Cardiac septum (tissue), 1 donor: ENCODE data around the gene PROZ. TPM values are rescaled to one million over a fixed set of nuclear protein-coding genes. Genes with fewer than 3 reads are reported as not detected.
A peak's percentile ranks its signal among the peaks of the same experiment; 100 is the strongest.

ENCODE experiments used
- DNase-seq: peaks from one replicate; pipeline ENCODE4 v3.0.0-alpha.2; 2020; ENCODE audit warnings: low spot score
- intact Hi-C: fragments of 100-400 bp; cut with DNase I; formaldehyde crosslinking; loops from one replicate; pipeline ENCODE4 v1.14.0; 2022
- total RNA-seq: library from RNA; stranded (reverse); fragmentation: NEBNext Ultra II Directional; extraction: Animal tissue kit (Norgen Biotek cat#: 25700); gene quantifications from one replicate; pipeline ENCODE4 v1.2.1, GENCODE V29; 2021
- donor health status: DM: no; HTN: no; CAD: no.

The PROZ gene
- total RNA-seq, 1 donor from 2014 or later: not detected

- DNase-seq: no peak
- intact Hi-C loops: no loop called here
These were observed 33.8 kb downstream of the PROZ start for GRCh38 chr13:113192279-113192678.

- no peak for DNase-seq
- intact Hi-C loops: no loop called here
These were observed 34.5 kb downstream of the PROZ start for GRCh38 chr13:113192902-113193301.

DNA sequence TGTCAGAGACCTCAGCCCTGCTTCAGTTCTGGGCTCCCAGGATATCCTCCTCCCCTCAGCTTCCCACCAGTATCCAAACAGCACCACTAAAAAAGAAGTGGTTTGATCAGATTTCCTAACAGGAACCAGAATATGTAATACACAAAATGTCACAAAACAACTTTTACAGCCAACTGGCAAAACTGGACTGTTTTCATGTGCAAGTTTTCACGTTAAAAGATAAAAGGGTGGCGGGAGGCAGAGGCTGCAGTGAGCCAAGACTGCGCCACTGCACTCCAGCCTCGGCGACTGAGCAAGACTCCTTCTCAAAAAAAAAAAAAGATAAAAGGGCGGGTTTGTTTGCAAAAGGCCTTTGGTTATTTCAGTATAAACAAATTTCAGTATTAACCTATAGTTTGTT, 36.9 kb downstream of the PROZ start:
- intact Hi-C loops: no loop called here
- DNase-seq: no peak

GRCh38 chr13:113196970-113197737, 38.7 kb downstream of the PROZ start:
- no peak for DNase-seq
- intact Hi-C loops: no loop called here

GRCh38 chr13:113201815-113202214, 43.4 kb downstream of the PROZ start:
- intact Hi-C loops: no loop called here
- no peak for DNase-seq

GRCh38 chr13:113202912-113203311, 44.5 kb downstream of the PROZ start:
- intact Hi-C loops: no loop called here
- DNase-seq: no peak

DNA sequence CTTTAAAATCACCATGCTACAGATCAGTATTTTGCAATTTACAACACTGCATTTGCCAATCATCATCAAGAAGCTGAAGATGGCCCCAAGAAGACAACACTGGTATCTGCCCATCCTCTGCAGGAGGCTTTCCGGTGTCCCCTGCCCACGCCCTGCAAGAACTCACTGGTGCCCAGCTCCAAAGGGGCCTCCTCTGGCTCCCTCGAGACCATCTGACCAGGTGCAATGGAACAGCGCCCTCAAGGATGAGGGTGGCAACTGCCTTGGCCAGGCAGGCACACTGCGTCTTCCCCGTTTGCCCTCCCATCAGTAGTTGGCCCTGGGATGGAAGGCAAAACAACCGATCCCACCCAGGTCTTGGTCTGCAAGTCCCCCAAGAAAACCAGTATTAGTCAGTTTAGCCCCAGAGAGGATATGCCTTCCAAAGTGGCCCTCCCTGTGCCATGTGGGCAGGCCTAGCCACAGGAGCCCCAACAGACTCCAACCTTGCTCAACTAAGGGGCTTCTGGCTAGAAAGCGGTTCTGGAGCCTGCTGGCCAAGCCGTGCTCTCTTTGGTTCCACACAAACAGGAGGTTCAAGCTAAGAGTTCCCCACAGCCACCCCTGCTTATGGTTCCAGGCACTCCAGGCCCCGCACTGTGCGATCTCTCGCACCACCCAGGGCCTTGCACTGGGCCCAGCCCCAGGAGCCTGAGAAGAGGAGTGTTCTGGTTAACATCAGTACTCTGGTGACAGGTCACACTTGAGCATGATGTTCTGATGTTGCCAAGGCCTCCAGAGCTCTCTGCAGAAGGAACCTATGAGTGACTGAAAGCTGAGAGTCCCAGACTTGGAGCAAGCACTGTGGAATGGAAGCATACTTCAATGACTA, 45.3 kb downstream of the PROZ start:
- intact Hi-C loops: no loop called here
- no peak for DNase-seq

DNA sequence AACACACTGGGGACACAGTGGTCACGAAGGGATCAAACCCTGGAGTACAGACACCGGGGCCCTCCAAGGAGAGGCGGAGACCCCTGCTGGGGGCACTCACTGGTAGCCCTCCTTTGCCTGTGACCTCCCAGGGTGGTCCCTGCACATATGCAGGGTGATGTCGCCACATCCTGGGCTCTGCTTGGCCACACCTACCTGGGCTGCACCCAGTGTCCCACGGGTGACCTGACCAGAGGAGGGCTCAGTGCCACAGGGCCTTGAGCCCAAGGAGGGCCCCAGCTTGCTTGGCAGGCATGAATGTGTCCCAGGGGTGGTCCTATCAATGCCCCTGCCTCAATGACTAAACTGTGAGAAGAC, 45.9 kb downstream of the PROZ start:
- intact Hi-C loops: no loop called here

DNA sequence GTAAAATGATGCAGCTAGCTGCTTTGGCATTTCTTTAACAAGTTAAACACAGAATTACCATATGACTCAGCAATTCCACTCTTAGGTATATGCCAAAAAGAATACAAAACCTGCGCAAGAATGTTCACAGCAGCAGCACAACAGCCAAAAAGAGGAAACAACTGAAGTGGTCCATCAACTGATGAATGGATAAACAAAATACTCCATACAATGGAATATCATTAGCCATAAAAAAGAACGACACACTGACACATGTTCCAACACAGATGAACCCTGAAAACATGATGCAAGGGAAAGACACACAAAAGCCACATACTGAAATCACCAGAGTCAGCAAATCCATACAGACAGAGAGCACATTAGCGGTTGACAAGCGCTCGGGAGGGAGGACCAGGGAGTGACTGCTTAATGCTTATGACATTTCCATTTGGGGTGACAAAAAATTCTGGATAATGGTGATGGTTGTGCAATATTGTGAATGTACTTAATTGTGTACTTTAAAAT, 47.0 kb downstream of the PROZ start:
- no peak for DNase-seq
- intact Hi-C loops: no loop called here

More for the DNA sequence above, 45.9 kb downstream of the PROZ start:
- DNase-seq: no peak

DNA sequence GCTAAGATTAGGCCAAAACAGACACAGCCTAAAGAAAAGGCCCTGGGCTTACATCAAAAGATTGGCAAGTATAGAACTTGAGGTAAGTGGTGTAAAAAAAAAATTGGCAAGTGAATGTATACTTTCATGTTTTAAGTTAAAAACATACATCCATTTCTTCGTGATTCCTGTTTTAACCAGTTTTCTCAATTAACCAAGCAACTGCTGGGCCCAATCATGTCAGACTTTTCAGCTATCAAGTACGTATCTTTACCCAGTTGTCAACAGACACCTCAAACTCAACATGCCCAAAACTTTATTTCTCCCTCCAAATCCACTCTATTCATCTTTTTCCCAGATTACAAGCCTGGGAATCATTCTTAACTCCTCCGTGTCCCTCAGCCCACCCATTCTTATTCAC, 49.0 kb downstream of the PROZ start:
- DNase-seq: no peak
- intact Hi-C loops: no loop called here

DNA sequence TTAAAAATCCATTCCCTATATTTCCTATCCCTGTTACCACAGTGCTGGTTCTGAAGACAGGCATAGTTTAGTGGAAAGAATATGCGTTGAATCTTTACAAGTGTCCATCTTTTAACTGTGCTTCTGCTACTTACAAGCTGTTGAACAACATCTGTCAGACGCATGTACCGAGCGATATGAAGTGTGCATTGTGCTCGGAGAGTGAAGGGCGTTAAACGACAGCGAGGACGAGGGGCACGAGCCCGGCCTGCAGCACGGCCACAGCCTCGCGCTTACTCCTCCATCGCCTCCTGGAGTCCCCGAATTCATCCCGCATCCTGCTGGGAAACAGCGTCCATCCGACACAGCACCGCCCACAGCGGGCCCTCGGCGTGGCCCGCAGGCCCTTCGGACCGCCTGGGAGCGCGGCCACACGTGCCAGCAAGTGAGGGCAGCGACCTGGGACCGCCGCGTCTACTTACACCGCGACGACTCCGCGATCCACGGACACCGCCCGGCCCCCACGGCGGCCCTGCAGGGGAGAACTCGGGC, 49.5 kb downstream of the PROZ start:
- intact Hi-C loops: loop anchor here (2.0 kb wide), 1 partner anchor 55 kb away; no protein-coding TSS in a partner anchor

DNA sequence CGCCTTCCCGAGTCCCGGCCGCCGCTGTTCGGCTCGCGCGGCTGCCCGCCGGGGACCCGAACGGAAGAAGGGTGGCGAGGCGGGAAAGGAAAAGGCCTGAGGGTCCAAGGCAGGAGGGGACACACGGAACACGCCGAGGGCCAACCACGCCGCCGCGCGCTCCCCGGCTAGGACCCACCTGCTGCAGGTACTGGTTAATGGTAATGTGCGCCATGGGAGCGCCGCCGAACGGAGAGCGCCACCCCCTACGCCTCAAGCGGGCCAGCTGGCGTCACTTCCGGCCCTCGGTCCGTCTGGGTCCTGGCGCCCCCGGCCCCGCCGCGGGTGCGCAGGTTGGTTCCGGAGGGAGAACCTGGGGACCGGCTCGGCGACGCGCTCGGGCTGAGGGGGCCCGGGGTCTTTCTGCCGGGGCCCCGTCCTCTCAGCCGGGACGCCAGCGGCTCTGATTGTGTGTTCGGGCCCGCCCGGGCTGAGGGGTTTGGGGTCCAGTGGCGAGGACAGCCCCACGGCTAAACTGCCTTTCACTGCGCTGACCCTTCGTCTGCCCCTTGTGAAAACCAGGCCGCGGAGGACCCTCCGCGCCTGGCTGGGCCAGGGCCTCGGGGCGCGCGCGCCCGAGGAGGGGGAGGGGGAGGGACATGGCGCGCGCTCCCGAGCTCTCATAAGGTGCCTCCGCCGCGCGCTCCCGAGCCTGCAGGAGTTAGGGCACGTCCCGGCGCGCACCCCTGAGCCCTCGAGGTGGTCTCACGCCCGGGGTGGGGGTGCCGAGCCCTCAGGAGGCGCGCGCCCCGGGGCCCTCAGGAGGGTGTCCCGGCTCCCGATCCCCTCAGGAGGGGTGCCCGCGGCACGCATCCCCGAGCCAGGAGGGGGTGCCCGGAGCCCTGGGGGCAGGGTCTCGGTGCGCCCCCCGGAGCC, 50.2 kb downstream of the PROZ start, which contains the start of gene PCID2:
Gene PCID2, minus strand, starts transcription at position 249 of the 915 bp plus-strand sequence. Its CDS starts 35 bp downstream, at position 214.
- peak; percentile 94 for DNase-seq
- intact Hi-C loops: loop anchor here (2.0 kb wide), 1 partner anchor 56 kb away; no protein-coding TSS in a partner anchor

More for the DNA sequence above, 49.5 kb downstream of the PROZ start:
- DNase-seq: no peak

DNA sequence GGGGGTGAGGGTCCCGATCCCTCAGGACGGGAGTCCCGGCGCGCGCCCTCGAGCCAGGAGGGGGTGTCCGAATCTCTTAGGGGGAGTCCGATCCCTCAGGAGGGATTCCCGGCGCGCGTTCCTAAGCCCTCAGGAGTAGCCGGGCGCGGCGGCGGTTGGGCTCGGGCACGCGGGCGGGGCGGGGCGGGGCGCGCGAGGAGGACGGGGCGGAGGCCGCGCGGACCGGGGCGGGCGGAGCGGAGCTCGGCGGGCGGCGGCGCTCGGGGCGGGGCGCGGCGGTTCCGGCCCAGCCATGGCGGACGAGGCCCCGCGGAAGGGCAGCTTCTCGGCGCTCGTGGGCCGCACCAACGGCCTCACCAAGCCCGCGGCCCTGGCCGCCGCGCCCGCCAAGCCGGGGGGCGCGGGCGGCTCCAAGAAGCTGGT, 50.9 kb downstream of the PROZ start, which contains the start of gene CUL4A:
Gene CUL4A, plus strand, starts transcription at position 278 of the 423 bp plus-strand sequence. Its CDS starts 15 bp downstream, at position 293.
- intact Hi-C loops: loop anchor here (2.0 kb wide), 1 partner anchor 57 kb away; no protein-coding TSS in a partner anchor

GRCh38 chr13:113209759-113210421, 51.4 kb downstream of the PROZ start:
- peak; percentile 86 for DNase-seq
- intact Hi-C loops: loop anchor here (2.0 kb wide), 1 partner anchor 57 kb away; no protein-coding TSS in a partner anchor

More for the DNA sequence above, 50.9 kb downstream of the PROZ start, which contains the start of gene CUL4A:
- peak; percentile 92 for DNase-seq

GRCh38 chr13:113210833-113211232, 52.4 kb downstream of the PROZ start:
- DNase-seq: no peak
- intact Hi-C loops: no loop called here

- no peak for DNase-seq
- intact Hi-C loops: no loop called here
These were observed 53.3 kb downstream of the PROZ start for GRCh38 chr13:113211774-113212173.

DNA sequence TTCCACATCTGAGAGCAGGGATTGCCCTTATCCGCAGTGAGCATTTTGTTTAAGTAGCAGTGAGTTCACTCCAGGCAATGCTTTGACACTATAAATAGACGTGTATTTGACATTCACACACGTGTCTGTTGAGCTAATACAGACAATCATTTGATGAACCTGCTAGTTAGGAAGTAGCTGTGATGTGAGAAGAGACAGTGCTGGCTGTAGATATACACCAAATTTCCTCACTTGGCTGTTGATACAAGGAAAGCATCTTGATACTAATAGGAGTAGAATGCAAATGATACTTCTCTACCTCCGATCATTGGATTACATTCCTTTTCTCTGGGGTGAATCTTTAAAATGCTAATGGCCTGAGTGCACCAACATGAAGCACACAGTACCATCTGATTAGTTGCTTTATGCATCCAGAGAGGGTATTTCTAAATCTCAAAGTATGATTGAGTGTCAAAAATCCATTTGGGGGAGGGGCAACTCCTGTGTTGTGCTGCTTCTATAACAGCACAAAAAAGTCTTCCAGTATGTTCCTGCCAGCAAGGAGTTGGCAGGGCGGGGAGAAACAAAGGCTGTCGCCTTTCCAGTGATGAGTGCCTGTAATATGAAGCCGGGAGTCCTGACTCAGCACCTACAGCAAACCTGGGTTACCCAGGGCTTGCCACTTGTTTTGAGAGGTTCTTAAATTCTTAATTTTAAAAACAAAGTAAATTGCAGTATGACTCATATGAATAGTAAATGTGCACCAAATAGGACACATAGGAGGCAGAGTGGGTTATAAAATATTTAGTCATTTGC, 58.0 kb downstream of the PROZ start:
- DNase-seq: no peak
- intact Hi-C loops: no loop called here
